MV-4-11 (cell line): ENCODE data around the gene FBXL19.

Source experiments
- DNase-seq: peaks from one replicate; lab custom pipeline; 2025; lab: John Stamatoyannopoulos, UW

The FBXL19 gene

DNA sequence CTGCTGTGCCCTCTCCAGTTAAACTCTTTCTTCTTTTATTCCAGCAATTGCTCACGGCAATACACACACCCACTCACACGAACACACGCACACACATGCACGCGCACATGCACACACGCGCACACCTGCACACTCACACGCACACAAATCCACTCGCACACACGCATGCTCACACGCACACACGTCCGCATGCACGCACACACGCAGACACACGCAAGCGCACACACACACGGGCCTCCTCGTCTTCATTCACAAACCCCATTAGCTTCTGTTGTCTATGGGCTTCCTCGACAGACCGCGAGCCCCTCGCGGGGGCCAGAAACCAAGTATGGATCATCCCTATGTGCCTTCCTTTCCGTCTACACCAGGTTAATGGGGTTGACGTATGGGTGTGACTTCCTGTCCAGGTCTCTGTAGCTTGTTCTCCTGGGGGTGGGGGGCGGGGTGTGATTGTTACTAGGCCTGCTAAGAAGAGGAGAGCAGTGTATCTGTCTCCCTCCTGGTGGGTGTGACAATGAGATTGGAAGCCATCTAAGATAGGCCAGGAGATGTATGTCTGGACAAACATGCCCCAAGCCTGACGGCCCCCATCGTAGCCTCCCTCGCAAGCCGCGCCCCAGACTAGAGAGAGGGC, 27.6 kb upstream of the FBXL19 start:
- DNase-seq: no peak

DNA sequence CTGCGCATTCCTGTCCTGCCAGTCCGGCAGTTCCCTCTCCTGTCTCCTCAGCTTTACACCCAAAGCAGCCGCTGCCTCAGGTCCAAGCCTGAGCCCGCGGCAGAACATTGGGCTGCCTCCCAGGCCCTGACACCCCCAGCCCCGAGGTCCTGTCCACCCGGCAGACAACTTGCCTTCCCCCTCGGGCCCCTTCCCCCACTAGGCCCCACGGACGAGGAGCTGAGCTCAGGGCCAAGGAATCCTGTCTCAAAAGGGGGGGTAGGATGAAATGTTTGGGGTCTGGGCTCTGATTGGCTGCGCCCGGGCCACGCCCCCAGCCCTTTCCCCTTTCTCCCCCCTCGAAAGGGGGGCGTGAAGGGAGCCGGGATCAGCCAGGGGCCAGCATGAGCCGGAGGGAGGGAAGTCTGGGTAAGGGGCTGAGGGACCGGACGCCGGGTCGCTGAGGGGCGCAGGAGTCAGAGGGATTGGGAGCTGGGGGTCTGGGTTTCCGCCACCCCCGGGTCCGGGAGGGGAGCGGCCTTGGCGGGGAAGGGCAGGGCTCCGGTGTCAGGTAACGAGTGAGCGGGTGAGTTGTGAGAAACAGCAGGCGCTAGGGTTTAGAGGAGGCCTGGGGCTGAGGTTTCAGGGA, 27.0 kb upstream of the FBXL19 start, which contains the start of gene CTF1:
TSS of gene CTF1 (plus strand) at position 354 of the 628 bp plus-strand sequence. CDS start at position 384, 30 bp downstream.
- no peak for DNase-seq

DNA sequence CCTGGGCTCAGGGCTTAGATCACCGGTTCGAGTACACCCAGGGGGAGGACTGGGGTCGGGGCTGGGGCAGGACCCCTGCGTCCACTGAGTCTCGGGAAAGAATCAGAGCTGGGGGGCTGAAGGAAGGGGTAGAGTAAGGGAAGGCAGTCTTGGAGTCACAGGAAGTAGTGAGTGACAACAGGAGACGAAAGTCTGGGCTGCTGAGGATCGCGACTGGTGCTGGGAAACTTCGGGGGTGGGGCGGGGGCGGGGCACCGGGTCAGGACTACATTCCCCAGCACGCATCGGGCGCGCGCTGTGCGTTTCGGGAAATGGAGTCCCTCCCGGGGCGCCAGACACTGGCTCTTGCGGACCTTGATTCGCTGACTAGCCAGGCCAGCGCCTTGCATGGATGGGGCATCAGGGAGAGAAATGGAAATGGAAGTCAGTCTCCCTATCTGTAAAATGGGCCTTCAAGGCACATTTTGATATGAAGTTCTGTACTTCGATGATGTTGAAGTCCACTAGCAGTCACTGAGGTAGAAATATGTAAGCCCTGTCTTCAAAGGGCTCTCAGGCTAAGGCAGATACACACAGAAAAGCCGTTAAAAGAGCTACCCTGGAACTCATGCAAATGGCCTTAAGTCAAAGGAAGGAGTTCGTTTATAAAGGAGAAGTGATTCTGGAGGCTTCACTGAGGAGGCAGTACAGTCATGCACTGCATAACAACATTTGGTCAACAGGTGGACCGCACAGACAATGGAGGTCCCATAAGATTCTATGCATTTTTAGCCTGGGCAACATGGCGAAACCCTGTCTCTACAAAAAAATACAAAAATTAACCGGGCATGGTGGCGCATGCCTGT, 26.3 kb upstream of the FBXL19 start:
- DNase-seq: peak; percentile 89

DNA sequence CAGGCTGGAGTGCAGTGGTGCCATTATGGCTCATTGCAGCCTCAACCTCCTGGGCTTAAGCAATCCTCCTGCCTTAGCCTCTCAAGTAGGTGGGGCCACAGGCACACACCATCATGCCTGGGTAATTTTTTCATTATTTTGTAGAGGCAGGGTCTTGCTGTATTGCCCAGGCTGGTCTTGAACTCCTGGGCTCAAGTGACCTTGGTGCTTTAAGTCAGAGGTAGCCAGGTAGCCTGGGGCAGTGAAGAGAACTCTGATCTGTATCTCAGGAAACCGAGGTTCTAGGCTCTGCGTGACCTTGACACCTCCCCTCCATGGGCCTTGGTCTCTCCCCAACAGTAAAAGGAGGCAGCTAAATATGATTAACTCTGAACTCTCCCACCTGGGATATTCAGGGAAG, 23.6 kb upstream of the FBXL19 start:
- DNase-seq: no peak

DNA sequence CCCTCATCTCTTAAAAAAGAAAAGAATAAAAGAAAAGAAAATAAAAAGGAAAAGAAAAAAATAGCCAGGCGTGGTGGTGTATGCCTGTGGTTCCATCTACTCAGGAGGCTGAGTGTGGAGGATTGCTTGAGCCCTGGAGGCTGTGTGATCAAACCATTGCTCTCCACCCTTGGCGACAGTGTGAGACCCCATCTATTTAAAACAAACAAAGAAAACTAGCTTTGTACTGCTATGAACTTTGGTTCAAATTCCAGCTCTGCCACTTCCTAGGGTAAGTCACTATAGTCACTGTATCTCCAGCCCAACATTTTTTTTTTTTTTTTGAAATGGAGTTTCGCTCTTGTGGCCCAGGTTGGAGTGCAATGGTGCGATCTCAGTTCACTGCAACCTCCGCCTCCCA, 22.8 kb upstream of the FBXL19 start:
- no peak for DNase-seq

DNA sequence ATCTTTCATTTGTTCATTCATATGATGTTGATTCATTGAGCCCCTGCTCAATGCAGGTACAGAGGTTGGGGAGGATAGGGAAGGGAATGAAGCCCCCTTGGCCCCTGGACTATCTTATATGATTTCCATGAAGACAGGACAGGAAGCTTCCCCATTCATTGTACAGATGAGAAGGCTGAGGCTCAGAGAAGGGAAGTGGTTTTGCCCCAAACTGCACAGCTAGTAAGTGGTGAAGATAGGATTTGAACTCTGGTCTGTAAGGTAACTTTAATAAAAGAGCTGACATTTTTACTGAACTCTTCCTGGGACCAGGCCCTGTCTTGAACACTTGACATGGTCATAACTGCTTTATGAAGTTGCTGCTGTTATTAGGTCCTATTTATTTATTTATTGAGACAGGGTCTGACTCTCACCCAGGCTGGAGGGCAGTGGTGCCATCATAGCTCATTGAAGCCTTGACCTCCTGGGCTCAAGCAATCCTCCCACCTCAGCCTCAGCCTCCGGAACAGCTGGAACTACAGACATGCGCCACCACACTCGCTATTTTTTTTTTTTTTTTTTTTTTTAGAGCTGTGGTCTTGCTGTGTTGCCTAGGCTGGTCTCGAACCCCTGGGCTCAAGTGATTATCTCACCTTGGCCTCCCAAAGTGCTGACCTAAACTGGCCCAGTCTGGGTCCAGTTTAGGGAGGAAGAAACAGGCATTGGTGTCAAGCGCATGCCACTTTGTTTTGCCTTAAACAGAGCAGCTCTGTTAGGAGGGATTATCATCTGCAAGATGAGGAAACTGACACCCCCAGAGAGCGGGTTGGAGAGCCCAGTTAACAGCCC, 22.0 kb upstream of the FBXL19 start:
- DNase-seq: peak; percentile 55

DNA sequence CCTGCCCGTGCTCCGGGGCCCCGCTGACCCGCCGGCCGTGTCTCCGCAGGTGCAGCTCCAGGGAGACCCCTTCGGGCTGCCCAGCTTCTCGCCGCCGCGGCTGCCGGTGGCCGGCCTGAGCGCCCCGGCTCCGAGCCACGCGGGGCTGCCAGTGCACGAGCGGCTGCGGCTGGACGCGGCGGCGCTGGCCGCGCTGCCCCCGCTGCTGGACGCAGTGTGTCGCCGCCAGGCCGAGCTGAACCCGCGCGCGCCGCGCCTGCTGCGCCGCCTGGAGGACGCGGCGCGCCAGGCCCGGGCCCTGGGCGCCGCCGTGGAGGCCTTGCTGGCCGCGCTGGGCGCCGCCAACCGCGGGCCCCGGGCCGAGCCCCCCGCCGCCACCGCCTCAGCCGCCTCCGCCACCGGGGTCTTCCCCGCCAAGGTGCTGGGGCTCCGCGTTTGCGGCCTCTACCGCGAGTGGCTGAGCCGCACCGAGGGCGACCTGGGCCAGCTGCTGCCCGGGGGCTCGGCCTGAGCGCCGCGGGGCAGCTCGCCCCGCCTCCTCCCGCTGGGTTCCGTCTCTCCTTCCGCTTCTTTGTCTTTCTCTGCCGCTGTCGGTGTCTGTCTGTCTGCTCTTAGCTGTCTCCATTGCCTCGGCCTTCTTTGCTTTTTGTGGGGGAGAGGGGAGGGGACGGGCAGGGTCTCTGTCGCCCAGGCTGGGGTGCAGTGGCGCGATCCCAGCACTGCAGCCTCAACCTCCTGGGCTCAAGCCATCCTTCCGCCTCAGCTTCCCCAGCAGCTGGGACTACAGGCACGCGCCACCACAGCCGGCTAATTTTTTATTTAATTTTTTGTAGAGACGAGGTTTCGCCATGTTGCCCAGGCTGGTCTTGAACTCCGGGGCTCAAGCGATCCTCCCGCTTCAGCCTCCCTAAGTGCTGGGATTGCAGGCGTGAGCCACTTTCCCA, 21.1 kb upstream of the FBXL19 start:
- DNase-seq: peak; percentile 53

DNA sequence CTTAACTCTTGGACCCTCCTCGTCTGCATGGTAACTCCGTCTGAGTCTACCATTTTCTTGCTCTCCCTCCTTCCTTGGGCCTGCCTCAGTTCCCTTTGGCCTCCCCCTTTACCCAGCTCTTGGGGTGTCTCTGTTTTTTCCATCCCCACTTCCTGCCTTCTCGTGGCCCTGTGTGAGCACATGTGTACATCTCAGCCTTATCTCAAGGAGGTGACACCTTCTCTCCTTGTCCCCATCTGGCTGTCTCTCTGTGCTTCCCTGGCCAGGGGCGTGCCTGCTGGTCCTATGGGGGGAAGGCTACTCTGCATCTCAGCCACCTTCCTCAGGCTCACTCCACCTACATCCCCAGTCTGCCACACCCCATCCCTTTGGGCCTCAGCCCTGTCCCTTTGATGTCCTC, 20.4 kb upstream of the FBXL19 start:
- DNase-seq: peak; percentile 42

DNA sequence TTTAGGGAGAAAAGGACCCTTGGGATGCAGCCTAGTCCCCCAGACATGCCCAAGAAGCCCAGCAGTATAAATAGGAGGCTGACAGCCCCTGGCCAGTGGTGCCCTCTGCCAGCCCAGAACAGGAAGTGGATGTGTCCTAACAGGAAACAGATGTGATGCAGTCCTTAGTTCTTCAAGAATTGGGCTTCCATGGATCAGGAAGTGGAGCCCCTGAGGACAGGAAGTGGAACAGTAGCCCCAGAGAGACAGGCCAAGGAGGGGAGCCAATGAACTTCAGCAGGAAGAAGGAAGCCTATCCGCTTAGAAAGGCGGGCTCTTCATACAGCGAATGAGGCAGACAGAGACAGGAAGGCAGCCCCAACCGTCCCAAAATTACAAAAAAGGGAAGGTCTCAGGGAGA, 19.8 kb upstream of the FBXL19 start:
- DNase-seq: peak; percentile 100

DNA sequence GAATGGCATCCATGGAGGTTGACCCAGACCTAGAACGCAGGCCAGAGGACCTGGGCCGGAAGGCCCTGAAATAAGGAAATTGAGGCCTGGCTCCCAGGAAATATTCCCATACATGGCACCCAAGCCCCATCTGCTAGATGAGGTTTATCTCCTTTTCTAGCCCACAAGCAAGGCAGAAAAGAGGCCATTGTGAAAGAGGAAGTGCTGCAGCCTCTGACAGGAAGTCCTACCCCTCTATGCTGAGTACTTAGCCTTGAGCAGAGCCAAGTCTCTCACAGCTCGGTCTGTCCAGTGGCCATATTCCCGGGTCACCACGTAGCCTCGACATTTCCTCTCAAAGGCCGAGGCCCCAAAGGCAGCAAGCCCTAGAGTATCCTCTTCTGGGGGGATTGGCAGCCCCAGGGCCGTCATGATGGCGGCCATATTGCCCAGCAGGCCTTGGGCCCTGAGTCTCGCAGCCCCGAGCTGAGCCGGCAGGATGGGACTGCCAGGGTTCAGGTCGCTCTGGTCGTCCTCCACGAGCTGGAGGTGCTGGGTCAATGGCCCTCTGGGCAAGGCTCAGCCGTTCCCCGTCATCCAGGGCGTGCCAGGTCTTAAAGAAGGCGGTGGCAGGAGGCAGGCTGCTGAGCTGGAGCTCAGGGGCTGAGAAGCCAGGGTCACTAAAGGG, 19.1 kb upstream of the FBXL19 start:
- peak; percentile 84 for DNase-seq

DNA sequence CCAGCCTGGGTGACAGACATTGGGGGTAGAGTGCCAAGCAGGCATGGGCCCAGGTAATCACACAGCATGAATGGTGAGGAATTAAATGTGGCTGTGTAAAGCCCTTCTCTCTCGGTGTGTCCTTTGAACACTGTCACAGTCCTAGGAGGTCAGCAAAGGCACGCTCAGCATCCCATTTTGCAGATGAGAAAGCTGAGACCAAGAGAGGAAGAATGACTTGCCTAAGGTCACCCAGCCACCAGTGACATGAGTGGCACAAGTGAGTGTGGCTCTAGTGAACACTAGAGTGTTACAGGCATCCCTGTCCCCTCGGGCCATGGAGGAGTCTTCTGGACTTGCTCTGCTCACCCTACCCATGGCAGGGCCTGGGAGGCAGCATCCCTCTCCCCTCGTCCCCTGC, 16.3 kb upstream of the FBXL19 start:
- DNase-seq: no peak

DNA sequence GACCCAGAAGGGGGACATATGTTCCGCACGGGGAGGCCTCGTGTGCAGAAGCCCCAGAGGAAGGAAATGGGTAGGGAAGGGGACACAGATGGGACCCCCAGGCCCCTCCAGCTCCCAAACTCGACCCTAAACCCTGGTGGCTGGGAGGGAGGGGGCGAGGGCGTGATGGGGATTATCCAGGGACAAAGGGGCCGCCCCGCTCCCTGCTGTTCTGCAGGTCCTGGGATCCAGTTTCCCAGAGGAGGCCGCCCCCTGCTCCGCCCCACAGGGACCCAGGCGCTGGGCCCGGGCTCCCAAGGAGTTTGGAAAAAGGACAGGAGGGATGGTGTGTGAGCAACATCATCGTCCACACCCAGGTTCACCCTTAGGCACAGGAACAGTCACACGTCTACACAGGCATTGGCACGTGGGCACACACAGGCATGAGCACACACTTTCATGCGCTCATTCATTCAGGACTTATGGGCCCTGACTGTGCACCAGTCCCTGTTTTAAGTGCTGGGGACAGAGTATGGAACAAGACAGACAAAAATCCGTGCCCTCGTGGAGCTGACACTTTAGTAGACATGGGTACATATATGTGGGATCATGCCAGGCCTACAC, 12.8 kb upstream of the FBXL19 start:
- no peak for DNase-seq

DNA sequence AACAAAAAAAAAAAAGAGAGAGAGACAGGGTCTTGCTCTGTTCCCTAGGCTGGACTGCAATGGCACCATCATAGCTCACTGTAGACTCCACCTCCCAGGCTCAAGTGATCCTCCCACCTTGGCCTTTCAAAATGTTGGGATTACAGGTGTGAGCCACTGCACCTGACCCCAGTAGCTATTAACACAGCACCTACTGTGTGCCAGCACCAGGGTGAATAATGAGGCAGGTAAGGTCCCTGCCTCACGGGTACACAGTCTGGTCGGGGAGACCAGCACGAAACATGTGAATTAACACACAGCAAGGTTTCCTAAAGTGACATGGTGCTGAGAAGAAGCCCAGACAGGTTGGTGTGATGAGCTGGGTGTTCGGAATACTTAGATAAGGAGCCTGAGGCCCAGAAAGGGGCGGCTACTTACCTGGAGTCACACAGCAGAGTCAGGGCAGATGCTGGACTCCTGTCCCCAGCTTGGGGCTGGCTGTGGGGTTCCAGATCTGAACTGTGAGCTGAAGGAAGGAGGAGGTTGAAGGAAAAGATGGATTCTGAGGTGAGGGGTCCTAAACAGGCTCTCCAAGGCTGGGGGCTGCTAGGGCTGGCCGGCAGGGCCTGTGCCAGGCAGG, 10.5 kb upstream of the FBXL19 start:
- no peak for DNase-seq

DNA sequence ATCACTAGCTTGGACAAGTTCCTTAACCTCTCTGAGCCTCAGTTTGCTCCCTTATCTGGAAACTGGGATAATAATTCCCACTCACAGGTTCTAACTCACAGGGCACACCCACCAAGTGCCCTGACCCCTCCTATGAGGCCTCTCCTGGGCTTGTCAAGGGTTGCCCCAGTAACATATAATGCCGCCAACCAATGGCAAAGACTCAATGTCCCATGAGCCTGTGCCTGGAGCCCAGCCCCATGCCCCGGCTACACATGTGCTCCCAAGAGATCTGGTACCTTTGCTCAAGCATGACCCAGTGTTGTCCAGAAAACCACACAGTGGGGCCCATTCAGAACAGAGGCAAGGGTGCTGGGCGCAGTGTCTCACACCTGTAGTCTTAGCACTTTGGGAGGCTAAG, 8.5 kb upstream of the FBXL19 start:
- DNase-seq: no peak

DNA sequence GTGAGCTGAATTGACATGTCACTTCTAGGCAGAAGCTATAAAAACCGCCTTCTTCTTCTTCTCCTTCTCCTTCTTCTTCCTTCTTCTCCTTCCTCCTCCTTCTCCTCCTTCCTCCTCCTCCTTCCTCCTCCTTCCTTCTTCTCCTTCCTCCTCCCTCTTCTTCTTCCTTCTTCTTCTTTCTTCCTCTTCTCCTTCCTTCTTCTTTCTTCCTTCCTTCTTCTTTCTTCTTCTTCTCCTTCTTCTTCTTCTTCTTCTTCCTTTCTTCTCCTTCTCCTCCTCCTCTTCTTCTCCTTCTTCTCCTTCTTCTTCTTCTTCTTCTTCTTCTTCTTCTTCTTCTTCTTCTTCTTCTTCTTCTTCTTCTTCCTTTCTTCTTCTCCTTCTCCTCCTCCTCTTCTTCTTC, 4.8 kb upstream of the FBXL19 start:
- DNase-seq: peak; percentile 14

DNA sequence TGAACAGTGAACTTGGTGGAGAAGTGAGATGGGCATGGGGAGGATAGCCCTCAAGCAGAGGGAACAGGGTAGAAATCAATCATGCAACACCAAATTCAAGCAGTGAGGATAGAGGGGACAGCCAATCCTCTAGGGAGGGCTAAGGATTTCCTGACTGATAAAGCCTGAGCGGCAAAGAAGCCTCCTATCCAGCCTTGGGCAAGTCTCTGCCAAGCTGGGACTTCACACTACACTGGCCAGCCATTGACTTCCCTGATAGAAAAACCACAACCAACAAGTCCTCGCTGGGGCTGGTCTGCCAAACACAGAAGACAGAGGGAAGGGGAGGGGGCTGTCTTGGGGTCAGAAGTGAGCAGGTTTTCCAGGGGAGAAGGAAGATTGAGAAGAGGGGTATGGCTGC, 2.5 kb upstream of the FBXL19 start:
- no peak for DNase-seq

DNA sequence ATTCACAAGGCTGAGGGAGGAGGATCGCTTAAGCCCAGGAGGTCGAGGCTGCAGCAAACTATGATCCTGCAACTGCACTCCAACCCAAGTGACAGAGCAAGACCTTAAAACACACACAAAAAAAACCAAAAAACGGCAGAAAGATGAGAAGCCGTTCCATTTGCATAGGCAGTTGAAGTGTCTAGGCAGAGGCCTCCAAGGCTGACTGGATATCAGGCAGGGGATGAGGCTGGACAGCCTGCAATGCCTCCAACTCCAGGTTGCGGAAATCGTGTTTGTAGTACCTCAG, 2.0 kb upstream of the FBXL19 start:
- DNase-seq: no peak

DNA sequence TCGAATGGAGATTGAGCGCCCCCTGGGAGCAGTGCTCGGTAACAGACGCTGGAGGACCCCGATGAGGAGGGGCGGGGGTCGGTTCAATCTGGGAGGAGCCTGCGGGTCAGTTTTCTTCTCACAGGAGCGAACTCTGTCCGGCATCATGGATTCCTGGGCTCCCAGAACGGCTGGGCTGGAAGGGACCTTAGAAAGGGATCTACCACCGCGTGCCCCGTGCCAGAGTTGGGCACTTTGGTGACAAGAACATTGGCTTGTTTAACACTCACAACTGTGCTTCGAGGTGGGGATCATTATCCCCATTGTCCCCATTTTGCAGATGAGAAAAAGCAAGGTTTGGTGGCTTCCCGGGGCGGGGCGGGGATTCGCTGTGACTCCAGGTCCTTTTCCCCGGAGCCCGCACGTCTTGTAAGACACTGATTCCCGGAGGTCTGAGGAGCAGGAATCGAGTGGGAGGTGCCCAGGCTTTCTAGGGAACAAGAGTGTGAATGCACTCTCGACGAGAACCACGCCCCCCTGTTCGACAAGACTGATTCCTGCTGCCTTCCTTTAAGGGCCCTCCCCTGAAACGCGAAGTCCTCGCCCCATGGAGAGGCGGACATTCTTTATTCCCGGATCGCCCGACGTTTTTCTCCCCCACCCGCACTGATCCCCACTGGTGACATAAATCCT, 1.5 kb upstream of the FBXL19 start:
- DNase-seq: peak; percentile 68

DNA sequence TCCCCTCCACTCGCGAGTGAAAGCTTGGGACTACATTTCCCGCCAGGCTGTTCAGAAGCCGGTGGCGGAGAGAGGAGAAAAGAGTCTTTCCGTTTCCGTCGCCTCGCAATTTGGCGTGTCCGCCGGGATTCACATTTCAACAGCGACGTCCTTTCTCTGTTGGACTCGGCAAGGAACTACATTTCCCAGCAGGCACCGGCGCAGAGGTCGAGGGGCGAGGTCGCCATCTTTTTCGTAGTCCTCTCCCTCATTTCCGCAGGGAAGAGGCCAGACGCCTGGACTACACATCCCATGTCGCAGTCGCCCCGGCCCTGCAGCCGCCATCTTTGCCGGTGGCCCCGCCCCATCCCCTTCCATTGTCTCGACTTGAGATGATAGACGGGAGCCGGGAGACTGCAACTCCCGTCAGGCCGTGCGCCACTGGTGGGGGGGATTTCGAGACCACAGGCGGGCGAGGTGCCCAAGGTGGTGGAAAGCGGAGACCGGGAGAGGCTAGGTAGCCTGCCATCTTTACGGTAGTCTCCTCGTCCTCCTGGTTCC, 882 bp upstream of the FBXL19 start:
- peak; percentile 100 for DNase-seq
